Endothelial cell of umbilical vein (primary cell): ENCODE data around the gene SSPN. TPM values are rescaled to one million over a fixed set of nuclear protein-coding genes. Genes with fewer than 3 reads are reported as not detected.

Source experiments
- BruUV-seq: library from RNA; stranded (reverse); fragments of 400-500 nt; replicated peaks from 2 replicates; lab custom pipeline; 2021; lab: Mats Ljungman, UMichigan
- CTCF ChIA-PET: fragments of 300-600, 350-600 bp; sonication (Branson Sonifier 250); formaldehyde crosslinking; loops from one replicate; lab custom pipeline; 2021; ENCODE audit warnings: antibody characterized with exemption, inconsistent platforms; lab: Charles Lee
- POLR2A ChIA-PET: fragments of 300-600, 350-600 bp; sonication (Branson Sonifier 250); formaldehyde crosslinking; loops from one replicate; lab custom pipeline; 2021; ENCODE audit warnings: antibody characterized with exemption, inconsistent platforms; lab: Charles Lee
- DNase-seq: peaks from one replicate; pipeline ENCODE4 v3.0.0-alpha.2; 2011; ENCODE audit warnings: low read depth, low spot score
- FAIRE-seq: peaks from 2 replicates; lab custom pipeline; 2011; peaks lifted over from hg19 to GRCh38; lab: Jason Lieb, UNC
- H2AFZ ChIP-seq: 2 replicates; pipeline ENCODE4 v1.6.0; 2012; ENCODE audit warnings: low read depth, low read length, control low read depth, inconsistent platforms
- H3K27ac ChIP-seq: 2 replicates; pipeline ENCODE4 v1.5.1; 2011; ENCODE audit warnings: low read depth, mild to moderate bottlenecking, control low read depth, low read length, moderate library complexity; ENCODE audit not compliant: insufficient read depth
- H3K27me3 ChIP-seq, 2 experiments: 2 replicates each; pipeline versions ENCODE4 v1.6.0 to v1.6.1; 2011; ENCODE audit warnings: low read length in 2 of 2, mixed read lengths in 1 of 2; ENCODE audit not compliant: control insufficient read depth in 2 of 2, insufficient read depth in 2 of 2
- H3K36me3 ChIP-seq, 2 experiments: 2 replicates in 1 of 2; 3 replicates in 1 of 2; pipeline ENCODE4 v1.5.1; 2011; ENCODE audit warnings: low read length in 2 of 2, mild to moderate bottlenecking in 1 of 2, moderate library complexity in 1 of 2; ENCODE audit not compliant: control insufficient read depth in 2 of 2, insufficient read depth in 2 of 2; ENCODE audit errors: extremely low read depth in 1 of 2
- H3K4me1 ChIP-seq: 3 replicates; pipeline ENCODE4 v1.5.1; 2011; ENCODE audit warnings: mild to moderate bottlenecking, low read length; ENCODE audit not compliant: control insufficient read depth, insufficient read depth; ENCODE audit errors: extremely low read depth
- H3K4me2 ChIP-seq: 2 replicates; pipeline ENCODE4 v1.6.1; 2011; ENCODE audit warnings: low read length, control low read depth, mixed read lengths; ENCODE audit not compliant: insufficient read depth
- H3K4me3 ChIP-seq, 3 experiments: fragments of 200-600 bp in 1 of 3; sonication (generic), shearing (Covaris generic) in 1 of 3; replicated peaks in 1 of 3; 2 replicates each; pipeline ENCODE4 v1.5.1; 2011 to 2016; ENCODE audit warnings: control low read depth in 3 of 3, low read length in 3 of 3, mild to moderate bottlenecking in 2 of 3, inconsistent platforms in 1 of 3, low read depth in 1 of 3, moderate library complexity in 1 of 3; ENCODE audit not compliant: insufficient read depth in 1 of 3
- H3K79me2 ChIP-seq: 2 replicates; pipeline ENCODE4 v1.6.0; 2012; ENCODE audit warnings: low read length, inconsistent platforms; ENCODE audit not compliant: control insufficient read depth, insufficient read depth
- H3K9ac ChIP-seq: replicated peaks from 2 replicates; pipeline ENCODE3; 2011; ENCODE audit warnings: low read length, control low read depth; ENCODE audit not compliant: insufficient read depth; ENCODE audit errors: extremely low read depth
- H3K9me1 ChIP-seq: replicated peaks from 3 replicates; pipeline ENCODE4 v1.6.0; 2011; ENCODE audit warnings: mild to moderate bottlenecking, low read length; ENCODE audit not compliant: control insufficient read depth, insufficient read depth; ENCODE audit errors: extremely low read depth
- H3K9me3 ChIP-seq: replicated peaks from 2 replicates; pipeline ENCODE4 v1.5.1; 2012; ENCODE audit warnings: low read length, inconsistent platforms; ENCODE audit not compliant: control insufficient read depth, insufficient read depth
- H4K20me1 ChIP-seq: replicated peaks from 2 replicates; pipeline ENCODE3; 2011; ENCODE audit warnings: mild to moderate bottlenecking, low read length; ENCODE audit not compliant: control insufficient read depth, insufficient read depth; ENCODE audit errors: extremely low read depth
- CTCF ChIP-seq, 2 donors: IDR thresholded peaks; 1 replicate in 1 of 2; 2 replicates in 1 of 2; pipeline ENCODE4 v1.5.1; 2011; ENCODE audit warnings: low read length in 2 of 2, mild to moderate bottlenecking in 2 of 2, moderate library complexity in 2 of 2, control low read depth in 1 of 2, inconsistent platforms in 1 of 2, low read depth in 1 of 2; ENCODE audit not compliant: insufficient read depth in 1 of 2; ENCODE audit errors: extremely low read depth in 1 of 2
- FOS ChIP-seq: IDR thresholded peaks from 2 replicates; pipeline ENCODE4 v1.6.1; 2011; ENCODE audit warnings: mild to moderate bottlenecking, low read length, moderate library complexity, borderline replicate concordance; ENCODE audit not compliant: insufficient read depth
- JUN ChIP-seq: IDR thresholded peaks from 2 replicates; pipeline ENCODE4 v1.6.1; 2011; ENCODE audit warnings: borderline replicate concordance, low read depth; ENCODE audit not compliant: insufficient read length, insufficient read depth
- MAX ChIP-seq: IDR thresholded peaks from 2 replicates; pipeline ENCODE4 v1.6.1; 2011; ENCODE audit not compliant: insufficient read depth, insufficient read length
- POLR2AphosphoS5 ChIP-seq: IDR thresholded peaks from 2 replicates; pipeline ENCODE4 v1.6.1; 2012; ENCODE audit warnings: low read depth, mild to moderate bottlenecking, control low read depth, low read length, moderate library complexity; ENCODE audit not compliant: insufficient read depth
- dilution Hi-C: fragments of 300-500 bp; cut with MboI; formaldehyde crosslinking; loops from one replicate; pipeline ENCODE4 v1.15.0; 2019; ENCODE audit warnings: low sequenced_read_pairs; ENCODE audit not compliant: extremely low pct_ligation_motif_present
- intact Hi-C: fragments of 100-400 bp; cut with micrococcal nuclease; formaldehyde crosslinking; loops from one replicate; pipeline ENCODE4 v1.10.0; 2022
- polyA plus RNA-seq, 4 experiments: library from polyadenylated mRNA; depleted of rRNA in 3 of 4; stranded (reverse) in 3 of 4; unstranded in 1 of 4; fragments of >200 nt; gene quantifications; 2 replicates each; pipeline versions ENCODE4 v1.2.1 to v1.2.3, GENCODE V29; 2011 to 2012; ENCODE audit warnings: missing spikeins in 1 of 4
- total RNA-seq: library from RNA; stranded (reverse); gene quantifications from 2 replicates; pipeline ENCODE4 v1.2.3, GENCODE V29; 2021

The SSPN gene
- total and polyA plus RNA-seq, 2 donors (not counting 3 experiments of a cell fraction or from before 2014, with no cell fraction given) = 1.3 to 2.1 TPM

GRCh38 chr12:26297396-26298070 lies 102.2 kb downstream of the SSPN start:
- Histone ChIP-seq H3K4me3 (no peak overlapping the region), H3K36me3 (no peaks in the 10 kb centered on the region), H3K4me2 (no peak overlapping the region), H3K9me3 (no peaks in the 10 kb centered on the region), H2AFZ (no peak overlapping the region), H3K4me1 (peaks cover 7% of the 10 kb centered on the region), H3K9ac (no peak overlapping the region), H3K27ac (no peak overlapping the region), H3K27me3 (no peaks in the 10 kb centered on the region), H3K9me1 (no peaks in the 10 kb centered on the region), H4K20me1 (no peaks in the 10 kb centered on the region), H3K79me2 (no peaks in the 10 kb centered on the region)
- dilution Hi-C loops = no loop called here
- CTCF ChIA-PET = interaction anchor here (0.9 to 1.8 kb wide), 7 partner anchors 8 to 175 kb away, joined by 3 to 12 read pairs (median 7); no protein-coding TSS in a partner anchor
- intact Hi-C loops = loop anchor here (5.0 kb wide), 1 partner anchor 175 kb away; no protein-coding TSS in a partner anchor
- FAIRE-seq (no peak), DNase-seq (no peak)
- no peak for TF ChIP-seq POLR2AphosphoS5
- TF ChIP-seq MAX = no peak
- POLR2A ChIA-PET = no interaction called here
- no TSS peak for BruUV-seq

- H3K4me1 ChIP-seq = peaks cover 7% of the 10 kb centered on the region
- TF ChIP-seq POLR2AphosphoS5 = no peak
- TF ChIP-seq CTCF (IDR thresholded peaks at IDR 0.05; ENCODE audit: extremely low read depth in 1 of 2, insufficient read depth in 1 of 2, low read depth in 1 of 2, low read length in 2 of 2) = peak; percentile 25 to 39
- peak; percentile 80 for TF ChIP-seq JUN
- TF ChIP-seq FOS = peak; percentile 91
Observed at GRCh38 chr12:26298785-26299621, 103.6 kb downstream of the SSPN start.

More at GRCh38 chr12:26298785-26299621, 103.6 kb downstream of the SSPN start:
- TSS peak; percentile 56 for BruUV-seq
- Histone ChIP-seq H3K4me2 (peak overlapping the region; percentile 94), H3K36me3 (no peaks in the 10 kb centered on the region), H2AFZ (peak overlapping the region; percentile 84), H3K79me2 (no peaks in the 10 kb centered on the region), H3K9me1 (no peaks in the 10 kb centered on the region), H3K27ac (peak overlapping the region; percentile 71), H3K9me3 (no peaks in the 10 kb centered on the region), H3K9ac (peak overlapping the region; percentile 76), H3K4me3 (peak overlapping the region in 1 of 3 experiments; percentile 66), H3K27me3 (no peaks in the 10 kb centered on the region), H4K20me1 (no peaks in the 10 kb centered on the region)
- FAIRE-seq = peak; percentile 95
- peak; percentile 80 for DNase-seq
- dilution Hi-C loops (no loop called here), intact Hi-C loops (loop anchor here (1.0 to 5.0 kb wide), 2 partner anchors 25 to 177 kb away; no protein-coding TSS in a partner anchor)
- ChIA-PET CTCF (interaction anchor here (0.7 to 1.8 kb wide), 10 partner anchors 9 to 177 kb away, joined by 3 to 12 read pairs (median 4); no protein-coding TSS in a partner anchor), POLR2A (no interaction called here)
